Activated CD8-positive, alpha-beta memory T cell treated with anti-CD3 and anti-CD28 coated beads, Interleukin-2, amount 10 ng/mL, durations not matched to agents 7 days and 5 days (primary cell): Measurements from ENCODE around the gene ICAM1. TPM values are rescaled to one million over a fixed set of nuclear protein-coding genes. Genes with fewer than 3 reads are reported as not detected.

Experiments
- ATAC-seq: fragments of 150-1000 bp; cut with Tn5 transposase; one replicate; pipeline ENCODE4 v1.10.0; 2021; ENCODE audit warnings: moderate library complexity
- CTCF ChIA-PET: fragments of 350-600 bp; sonication (Branson Sonifier 250); formaldehyde crosslinking; loops from one replicate; lab custom pipeline; 2021; ENCODE audit warnings: antibody characterized with exemption; lab: Charles Lee
- DNase-seq: peaks from one replicate; pipeline ENCODE4 v3.0.0-alpha.2; 2020
- H3K27ac Mint-ChIP-seq: one replicate; pipeline ENCODE4 v1.8.0; 2021; ENCODE audit warnings: mild to moderate bottlenecking, mixed read lengths
- H3K27me3 Mint-ChIP-seq: one replicate; pipeline ENCODE4 v1.8.0; 2021; ENCODE audit warnings: mixed read lengths
- H3K36me3 Mint-ChIP-seq: one replicate; pipeline ENCODE4 v1.8.0; 2021; ENCODE audit warnings: mild to moderate bottlenecking, mixed read lengths
- H3K4me1 Mint-ChIP-seq: one replicate; pipeline ENCODE4 v1.8.0; 2021; ENCODE audit warnings: mixed read lengths
- H3K4me3 Mint-ChIP-seq: one replicate; pipeline ENCODE4 v1.8.0; 2021; ENCODE audit warnings: mild to moderate bottlenecking, moderate library complexity, mixed read lengths
- H3K9me3 Mint-ChIP-seq: one replicate; pipeline ENCODE4 v1.8.0; 2022; ENCODE audit warnings: low read depth, mixed read lengths
- total RNA-seq, 2 experiments: library from RNA; stranded (reverse); gene quantifications; one replicate each; pipeline ENCODE4 v1.2.3, GENCODE V29; 2021

Gene ICAM1
- total RNA-seq, 2 experiments from 2014 or later, result 17.7 to 31.5 TPM

DNA sequence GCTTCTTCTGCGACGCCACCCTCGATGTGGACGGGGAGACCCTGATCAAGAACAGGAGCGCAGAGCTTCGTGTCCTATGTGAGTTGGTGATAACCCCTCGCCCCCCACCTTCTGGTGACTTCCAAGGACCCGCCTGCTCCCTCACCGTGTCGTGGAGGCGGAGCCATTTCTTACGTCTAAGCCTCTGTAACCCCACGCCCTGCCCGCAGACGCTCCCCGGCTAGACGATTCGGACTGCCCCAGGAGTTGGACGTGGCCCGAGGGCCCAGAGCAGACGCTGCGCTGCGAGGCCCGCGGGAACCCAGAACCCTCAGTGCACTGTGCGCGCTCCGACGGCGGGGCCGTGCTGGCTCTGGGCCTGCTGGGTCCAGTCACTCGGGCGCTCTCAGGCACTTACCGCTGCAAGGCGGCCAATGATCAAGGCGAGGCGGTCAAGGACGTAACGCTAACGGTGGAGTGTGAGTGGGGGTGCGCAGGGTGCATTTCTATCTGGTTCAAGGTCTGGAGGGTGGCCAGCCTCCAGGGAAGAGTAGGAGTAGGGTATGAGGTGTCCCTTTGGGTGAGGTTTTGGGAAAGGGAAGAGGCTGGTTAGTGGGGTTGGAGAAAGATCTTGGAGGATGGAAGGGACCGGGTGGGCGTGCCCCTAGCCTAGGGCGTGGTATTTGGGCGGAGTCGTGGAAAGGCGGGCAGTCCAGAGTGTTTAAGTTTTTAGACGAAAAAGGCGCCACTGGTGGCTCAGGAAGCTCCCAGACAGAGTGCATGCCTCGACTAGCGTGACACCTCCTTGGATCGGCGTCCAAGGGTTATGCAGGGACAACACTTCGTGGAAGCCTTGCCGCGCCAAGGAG, 22.1 kb downstream of the ICAM1 start:
- DNase-seq, result no peak
- peaks cover 2% of the 10 kb centered on the region for H3K36me3 Mint-ChIP-seq
- CTCF ChIA-PET, result interaction anchor here (1.6 to 10.1 kb wide), 2 partner anchors 14 to 22 kb away, joined by 3 to 116 read pairs; partner anchors contain the start of gene ICAM1
- H3K9me3 Mint-ChIP-seq, result no peaks in the 10 kb centered on the region
- H3K27me3 Mint-ChIP-seq, result peaks cover 74% of the 10 kb centered on the region
- H3K27ac Mint-ChIP-seq, result peak overlapping the region; percentile 13
- peaks cover 56% of the 10 kb centered on the region for H3K4me1 Mint-ChIP-seq
- ATAC-seq, result no peak
- H3K4me3 Mint-ChIP-seq, result peak overlapping the region; percentile 68

DNA sequence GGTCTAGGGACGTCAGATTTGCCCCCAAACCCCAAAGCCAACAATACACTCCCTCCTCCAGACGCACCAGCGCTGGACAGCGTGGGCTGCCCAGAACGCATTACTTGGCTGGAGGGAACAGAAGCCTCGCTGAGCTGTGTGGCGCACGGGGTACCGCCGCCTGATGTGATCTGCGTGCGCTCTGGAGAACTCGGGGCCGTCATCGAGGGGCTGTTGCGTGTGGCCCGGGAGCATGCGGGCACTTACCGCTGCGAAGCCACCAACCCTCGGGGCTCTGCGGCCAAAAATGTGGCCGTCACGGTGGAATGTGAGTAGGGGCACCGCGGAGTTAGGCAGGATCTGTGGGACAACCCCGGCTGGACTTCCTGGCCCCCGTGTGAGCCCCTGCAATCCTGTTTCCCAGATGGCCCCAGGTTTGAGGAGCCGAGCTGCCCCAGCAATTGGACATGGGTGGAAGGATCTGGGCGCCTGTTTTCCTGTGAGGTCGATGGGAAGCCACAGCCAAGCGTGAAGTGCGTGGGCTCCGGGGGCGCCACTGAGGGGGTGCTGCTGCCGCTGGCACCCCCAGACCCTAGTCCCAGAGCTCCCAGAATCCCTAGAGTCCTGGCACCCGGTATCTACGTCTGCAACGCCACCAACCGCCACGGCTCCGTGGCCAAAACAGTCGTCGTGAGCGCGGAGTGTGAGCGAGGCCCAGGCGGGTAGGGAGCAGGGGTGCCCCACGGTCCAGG, 22.9 kb downstream of the ICAM1 start:
- Mint-ChIP-seq H3K27ac (no peak overlapping the region), H3K4me1 (peaks cover 50% of the 10 kb centered on the region), H3K36me3 (peaks cover 2% of the 10 kb centered on the region), H3K27me3 (peaks cover 68% of the 10 kb centered on the region), H3K4me3 (no peak overlapping the region), H3K9me3 (no peaks in the 10 kb centered on the region)
- no peak for ATAC-seq
- CTCF ChIA-PET, result interaction anchor here (10.1 kb wide), 1 partner anchor 23 kb away, joined by 116 read pairs; the partner anchor contains the start of gene ICAM1
- DNase-seq, result no peak

DNA sequence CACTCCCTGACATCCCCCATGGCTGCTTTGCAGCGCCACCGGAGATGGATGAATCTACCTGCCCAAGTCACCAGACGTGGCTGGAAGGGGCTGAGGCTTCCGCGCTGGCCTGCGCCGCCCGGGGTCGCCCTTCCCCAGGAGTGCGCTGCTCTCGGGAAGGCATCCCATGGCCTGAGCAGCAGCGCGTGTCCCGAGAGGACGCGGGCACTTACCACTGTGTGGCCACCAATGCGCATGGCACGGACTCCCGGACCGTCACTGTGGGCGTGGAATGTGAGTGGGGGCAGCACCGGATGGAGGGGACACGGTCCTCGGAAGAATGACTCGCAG, 23.4 kb downstream of the ICAM1 start:
- Mint-ChIP-seq H3K9me3 (no peaks in the 10 kb centered on the region), H3K4me3 (no peak overlapping the region), H3K27me3 (peaks cover 63% of the 10 kb centered on the region), H3K27ac (no peak overlapping the region), H3K36me3 (peaks cover 2% of the 10 kb centered on the region), H3K4me1 (peaks cover 45% of the 10 kb centered on the region)
- no peak for ATAC-seq
- CTCF ChIA-PET, result no interaction called here
- DNase-seq, result no peak

DNA sequence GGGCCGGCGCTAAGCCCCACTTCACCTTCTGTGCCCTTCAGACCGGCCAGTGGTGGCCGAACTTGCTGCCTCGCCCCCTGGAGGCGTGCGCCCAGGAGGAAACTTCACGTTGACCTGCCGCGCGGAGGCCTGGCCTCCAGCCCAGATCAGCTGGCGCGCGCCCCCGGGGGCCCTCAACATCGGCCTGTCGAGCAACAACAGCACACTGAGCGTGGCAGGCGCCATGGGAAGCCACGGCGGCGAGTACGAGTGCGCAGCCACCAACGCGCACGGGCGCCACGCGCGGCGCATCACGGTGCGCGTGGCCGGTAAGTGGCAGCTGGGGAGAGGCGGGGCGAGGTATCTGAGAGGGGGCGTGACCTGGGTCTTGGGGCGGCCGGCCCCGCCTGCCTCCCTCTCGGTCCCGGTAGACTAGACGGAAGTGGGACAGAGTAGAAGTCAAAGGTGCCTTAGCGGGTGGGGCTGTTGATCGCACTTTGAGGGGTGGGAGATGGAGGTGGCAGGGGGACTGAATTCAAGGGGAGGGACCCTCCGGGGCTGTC, 24.5 kb downstream of the ICAM1 start:
- H3K36me3 Mint-ChIP-seq, result peaks cover 2% of the 10 kb centered on the region
- H3K27me3 Mint-ChIP-seq, result peaks cover 63% of the 10 kb centered on the region
- peak overlapping the region; percentile 67 for H3K27ac Mint-ChIP-seq
- peaks cover 41% of the 10 kb centered on the region for H3K4me1 Mint-ChIP-seq
- H3K4me3 Mint-ChIP-seq, result peak overlapping the region; percentile 69
- no peaks in the 10 kb centered on the region for H3K9me3 Mint-ChIP-seq
- CTCF ChIA-PET, result interaction anchor here (1.0 to 1.8 kb wide), 5 partner anchors 15 to 96 kb away, joined by 4 to 7 read pairs (median 5); no protein-coding TSS in a partner anchor
- peak; percentile 72 for ATAC-seq
- DNase-seq, result peak; percentile 83

DNA sequence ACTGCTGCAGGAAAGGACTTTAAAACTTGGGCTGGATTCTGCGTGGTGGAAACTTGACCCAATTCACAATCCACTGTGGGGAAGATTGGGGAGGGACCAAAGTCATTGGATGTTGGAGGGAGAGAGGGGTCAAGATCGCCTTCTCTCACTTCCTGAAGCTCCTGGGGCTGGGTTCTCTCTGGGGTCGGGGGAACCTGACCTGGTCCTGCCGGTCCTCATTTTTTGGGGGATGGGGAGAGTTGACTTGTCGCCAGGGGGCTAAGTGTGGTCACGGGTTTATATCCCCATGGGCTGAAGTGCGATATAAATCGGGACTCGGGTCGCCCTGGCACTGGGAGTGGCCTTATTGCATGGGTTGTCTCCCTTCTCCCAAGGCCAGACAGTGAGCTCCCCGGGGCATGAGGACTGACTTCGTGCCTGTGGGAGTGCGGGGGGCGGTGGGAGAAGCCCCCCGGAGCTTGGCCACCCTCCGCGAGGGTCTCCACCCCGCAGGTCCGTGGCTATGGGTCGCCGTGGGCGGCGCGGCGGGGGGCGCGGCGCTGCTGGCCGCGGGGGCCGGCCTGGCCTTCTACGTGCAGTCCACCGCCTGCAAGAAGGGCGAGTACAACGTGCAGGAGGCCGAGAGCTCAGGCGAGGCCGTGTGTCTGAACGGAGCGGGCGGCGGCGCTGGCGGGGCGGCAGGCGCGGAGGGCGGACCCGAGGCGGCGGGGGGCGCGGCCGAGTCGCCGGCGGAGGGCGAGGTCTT, 25.1 kb downstream of the ICAM1 start:
- peaks cover 2% of the 10 kb centered on the region for H3K36me3 Mint-ChIP-seq
- H3K4me1 Mint-ChIP-seq, result peaks cover 35% of the 10 kb centered on the region
- no peak for ATAC-seq
- CTCF ChIA-PET, result interaction anchor here (1.0 to 1.8 kb wide), 6 partner anchors 16 to 95 kb away, joined by 3 to 7 read pairs (median 5); partner anchors contain the start of gene ICAM1
- peaks cover 56% of the 10 kb centered on the region for H3K27me3 Mint-ChIP-seq
- peak overlapping the region; percentile 67 for H3K27ac Mint-ChIP-seq
- H3K4me3 Mint-ChIP-seq, result peak overlapping the region; percentile 69
- DNase-seq, result no peak
- no peaks in the 10 kb centered on the region for H3K9me3 Mint-ChIP-seq

DNA sequence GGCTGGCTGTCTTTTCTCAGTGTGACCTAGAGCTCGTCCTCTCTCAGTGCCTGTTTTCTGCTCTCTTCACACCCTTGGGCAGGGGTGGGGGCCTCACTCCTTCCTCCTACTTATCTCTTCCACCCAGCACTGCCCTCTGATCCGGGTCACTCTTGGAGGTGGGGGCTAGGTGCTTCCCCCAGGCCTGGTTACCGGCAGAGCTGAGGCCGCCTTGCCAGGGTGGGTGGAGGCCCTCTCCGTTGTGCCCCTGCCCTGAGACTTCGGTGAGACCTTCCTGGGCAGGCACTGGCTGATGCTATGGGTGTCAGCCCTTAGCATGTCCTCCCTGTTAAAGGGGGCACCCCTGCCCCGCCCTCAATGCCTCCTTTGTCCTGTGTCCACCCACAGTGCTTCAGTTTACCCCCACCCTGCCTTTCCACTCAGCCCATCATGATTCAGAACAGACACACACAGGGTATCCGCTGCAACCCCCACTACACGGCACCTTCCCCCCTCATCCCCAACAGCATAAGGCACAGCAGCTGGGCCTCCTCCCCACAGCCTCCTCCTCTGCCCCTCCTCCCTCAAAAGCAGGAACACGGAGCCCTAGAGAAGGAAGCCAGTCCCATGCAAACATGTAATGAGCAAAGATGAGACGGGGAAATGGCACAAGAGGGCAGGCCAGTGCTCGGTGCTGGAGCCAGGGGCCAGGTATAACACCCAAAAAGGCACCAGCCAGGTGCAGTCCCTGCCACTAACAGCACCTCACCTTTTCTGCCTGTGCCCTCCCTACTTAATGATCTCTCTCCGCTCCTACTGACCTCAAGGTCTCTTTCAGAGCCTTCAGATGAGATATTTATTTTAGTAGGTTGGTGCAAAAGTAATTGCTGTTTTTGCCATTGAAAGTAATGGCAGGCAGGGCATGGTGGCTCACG, 28.9 kb downstream of the ICAM1 start:
- H3K36me3 Mint-ChIP-seq, result peaks cover 2% of the 10 kb centered on the region
- DNase-seq (no peak), ATAC-seq (no peak)
- no peak overlapping the region for H3K27ac Mint-ChIP-seq
- H3K27me3 Mint-ChIP-seq, result peaks cover 26% of the 10 kb centered on the region
- H3K4me3 Mint-ChIP-seq, result no peak overlapping the region
- CTCF ChIA-PET, result interaction anchor here (0.7 to 1.9 kb wide), 6 partner anchors 10 to 89 kb away, joined by 3 to 9 read pairs (median 4); partner anchors contain the start of gene ICAM5
- peaks cover 11% of the 10 kb centered on the region for H3K4me1 Mint-ChIP-seq
- H3K9me3 Mint-ChIP-seq, result no peaks in the 10 kb centered on the region

DNA sequence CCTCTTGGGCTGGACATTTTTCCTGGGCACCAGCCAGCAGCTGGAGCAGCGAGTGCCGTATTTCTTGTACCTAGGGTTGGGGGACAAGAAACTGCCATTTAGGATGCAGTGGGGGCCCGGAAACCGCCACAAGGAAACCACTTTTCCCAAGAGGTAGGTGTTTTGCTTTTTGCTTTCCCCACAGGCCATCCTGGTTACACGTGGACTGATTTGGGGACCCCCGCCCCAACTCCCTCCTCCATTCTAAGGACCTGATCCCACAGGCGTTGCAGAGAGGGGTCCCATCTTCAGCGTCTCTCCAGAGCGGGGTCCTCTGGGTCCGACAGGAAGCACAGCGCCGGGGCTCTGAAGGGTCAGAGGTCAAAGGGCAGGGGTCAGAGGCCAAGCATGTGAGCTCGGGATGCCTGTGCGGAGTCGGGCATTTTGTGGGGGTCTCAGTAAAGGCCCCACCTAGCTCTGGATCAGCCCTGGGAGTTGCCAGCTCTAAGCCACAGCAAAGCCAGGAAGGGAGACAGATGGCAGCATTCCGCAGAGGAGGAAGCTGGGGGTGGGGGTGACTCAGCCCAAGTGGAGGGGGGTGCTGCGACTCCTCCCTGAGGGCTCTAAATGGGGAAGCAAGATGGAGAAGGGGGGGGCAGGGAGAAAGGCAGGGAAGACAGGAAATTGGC, 34.4 kb downstream of the ICAM1 start:
- no peaks in the 10 kb centered on the region for H3K9me3 Mint-ChIP-seq
- CTCF ChIA-PET, result interaction anchor here (1.8 to 4.5 kb wide), 2 partner anchors 28 to 35 kb away, joined by 5 to 18 read pairs; partner anchors contain the start of genes ICAM1 and RAVER1

DNA sequence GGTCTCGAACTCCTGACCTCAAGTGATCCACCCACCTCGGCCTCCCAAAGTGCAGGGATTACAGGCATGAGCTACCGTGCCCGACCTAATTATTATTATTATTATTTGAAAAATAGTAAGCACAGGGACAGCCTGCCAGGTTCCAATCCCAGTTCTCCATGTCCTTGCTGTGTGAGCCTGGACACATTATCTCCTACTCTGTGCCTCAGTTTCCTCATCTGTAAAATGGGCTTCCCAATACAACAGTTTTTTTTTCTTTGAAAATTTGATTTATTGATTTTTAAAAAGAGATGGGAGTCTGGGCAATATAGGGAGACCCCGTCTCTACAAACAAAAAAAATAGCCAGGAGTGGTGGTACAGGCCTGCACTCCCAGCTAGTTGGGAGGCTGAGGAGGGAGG, 35.4 kb downstream of the ICAM1 start:
- Mint-ChIP-seq H3K27ac (no peak overlapping the region), H3K9me3 (no peaks in the 10 kb centered on the region), H3K4me3 (no peak overlapping the region), H3K4me1 (no peaks in the 10 kb centered on the region), H3K36me3 (no peaks in the 10 kb centered on the region), H3K27me3 (peaks cover 3% of the 10 kb centered on the region)
- DNase-seq, result no peak
- CTCF ChIA-PET, result interaction anchor here (1.5 to 4.5 kb wide), 3 partner anchors 27 to 39 kb away, joined by 5 to 18 read pairs (median 5); partner anchors contain the start of genes ICAM1 and RAVER1
- ATAC-seq, result no peak

More for the DNA sequence above, 34.4 kb downstream of the ICAM1 start:
- H3K36me3 Mint-ChIP-seq, result no peaks in the 10 kb centered on the region
- ATAC-seq (peak; percentile 12), DNase-seq (no peak)
- H3K27ac Mint-ChIP-seq, result no peak overlapping the region
- no peak overlapping the region for H3K4me3 Mint-ChIP-seq
- H3K4me1 Mint-ChIP-seq, result no peaks in the 10 kb centered on the region
- peaks cover 6% of the 10 kb centered on the region for H3K27me3 Mint-ChIP-seq

DNA sequence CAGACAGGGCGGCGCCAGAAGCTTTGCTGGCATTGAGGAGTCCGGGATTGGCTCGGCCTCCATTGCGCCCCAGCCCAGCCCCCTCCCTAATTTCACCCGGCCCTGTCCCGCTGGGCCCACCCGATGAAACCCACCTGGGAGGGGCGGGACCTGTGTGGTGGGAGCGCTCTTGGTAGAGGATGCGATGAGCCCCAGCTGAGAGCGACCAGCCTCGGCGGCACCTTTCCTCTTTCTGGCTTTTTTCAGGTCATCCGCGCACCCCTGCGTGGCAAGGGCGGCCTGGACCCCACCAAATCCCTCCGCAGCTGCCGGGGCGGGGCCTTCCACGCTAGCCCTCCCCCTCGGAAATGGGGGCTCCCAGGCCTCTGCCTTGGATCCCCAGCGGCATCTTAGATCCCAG, 38.5 kb downstream of the ICAM1 start, which contains the start of gene ZGLP1:
Gene ZGLP1 (minus strand): TSS at position 393 of the 400 bp plus-strand sequence.
- Mint-ChIP-seq H3K4me1 (peaks cover 2% of the 10 kb centered on the region), H3K4me3 (no peak within 1 kb of the TSS), H3K36me3 (no peaks in the 10 kb centered on the region), H3K27ac (no peak within 1 kb of the TSS), H3K9me3 (no peaks in the 10 kb centered on the region), H3K27me3 (no peaks in the 10 kb centered on the region)
- ATAC-seq (no peak), DNase-seq (no peak)
- CTCF ChIA-PET, result no interaction called here

DNA sequence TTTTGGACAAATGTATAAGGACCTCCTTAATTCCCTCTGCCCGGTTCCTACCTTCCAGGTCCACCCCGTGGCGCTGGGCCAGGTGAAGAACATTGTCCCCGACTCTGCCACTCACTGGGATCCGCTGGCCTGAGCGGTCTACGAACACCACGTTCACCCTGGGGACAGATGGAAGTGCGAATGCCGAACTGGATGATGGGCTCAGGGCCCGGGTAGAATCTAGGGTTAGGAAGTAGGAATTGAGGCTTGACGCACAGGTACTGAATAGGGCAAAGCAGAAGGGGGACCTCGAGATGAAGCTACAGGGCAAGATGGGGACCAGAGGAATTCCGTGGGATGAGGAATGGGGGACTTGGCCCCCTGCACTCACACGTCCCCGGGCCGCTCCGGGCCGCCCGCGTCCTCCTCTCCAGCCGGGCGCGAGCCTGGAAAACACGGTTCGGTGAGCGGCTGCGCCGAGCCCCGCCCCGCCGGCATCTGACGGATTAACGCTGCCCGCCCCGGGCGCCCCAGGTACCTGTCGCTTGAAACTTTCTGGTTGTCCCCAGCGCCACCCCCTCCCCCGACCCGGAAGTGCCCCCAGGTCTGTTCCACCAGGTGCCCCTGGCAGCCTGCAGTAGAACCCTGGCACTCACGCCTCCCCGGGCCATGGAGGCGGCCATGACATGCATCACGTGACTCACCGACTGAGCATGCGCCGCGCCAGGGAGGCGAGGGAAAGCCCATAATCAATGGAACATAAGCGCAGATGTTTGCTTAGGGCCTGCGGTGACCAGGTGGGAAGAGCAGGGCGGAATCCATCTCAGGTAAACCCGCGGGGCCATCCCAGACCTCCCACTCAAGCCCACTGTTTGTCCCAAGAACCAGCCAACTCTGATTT, 44.7 kb downstream of the ICAM1 start, which contains the start of gene FDX2:
Gene FDX2 (minus strand): TSS at position 681 of the 880 bp plus-strand sequence. CDS start 19 bp downstream, at position 662.
- ATAC-seq (peak; percentile 91), DNase-seq (peak; percentile 91)
- peaks cover 19% of the 10 kb centered on the region for H3K36me3 Mint-ChIP-seq
- peak within 1 kb of the TSS; percentile 58 for H3K27ac Mint-ChIP-seq
- CTCF ChIA-PET, result interaction anchor here (0.7 to 1.0 kb wide), 5 partner anchors 36 to 73 kb away, joined by 3 to 4 read pairs (median 3); partner anchors contain the start of gene ICAM1
- H3K4me3 Mint-ChIP-seq, result peak within 1 kb of the TSS; percentile 74
- peaks cover 15% of the 10 kb centered on the region for H3K4me1 Mint-ChIP-seq
- no peaks in the 10 kb centered on the region for H3K27me3 Mint-ChIP-seq
- no peaks in the 10 kb centered on the region for H3K9me3 Mint-ChIP-seq
